GM18505 (cell line): ENCODE data around the gene NPHP4.
A peak's percentile ranks its signal among the peaks of the same experiment; 100 is the strongest.
"Not testable (repeated sequence)": the region's sequence is repeated elsewhere in the genome, so short reads cannot be mapped to it uniquely, and the experiment has no call there.

ENCODE experiments used
- ATAC-seq: cut with Tn5 transposase; IDR thresholded peaks from one replicate; pipeline ENCODE4 v1.9.1; 2021; ENCODE audit not compliant: unreplicated experiment
- POLR2A ChIP-seq: IDR thresholded peaks from 4 replicates; pipeline ENCODE4 v1.6.1; 2011; ENCODE audit warnings: borderline replicate concordance; ENCODE audit not compliant: insufficient read depth, insufficient read length; ENCODE audit errors: extremely low read depth

NPHP4 gene

GRCh38 chr1:6028042-6028850 lies 36.0 kb upstream of the NPHP4 start:
- no peak for ATAC-seq
- TF ChIP-seq POLR2A: peak; percentile 26

GRCh38 chr1:6027591-6027990 lies 35.4 kb upstream of the NPHP4 start:
- ATAC-seq: no peak
- no peak for TF ChIP-seq POLR2A

GRCh38 chr1:6026095-6026809 lies 34.0 kb upstream of the NPHP4 start:
- peak; percentile 78 for ATAC-seq
- peak; percentile 94 for TF ChIP-seq POLR2A

GRCh38 chr1:6025269-6026094 lies 33.3 kb upstream of the NPHP4 start:
- TF ChIP-seq POLR2A: no peak
- no peak for ATAC-seq

GRCh38 chr1:6024376-6024775 lies 32.2 kb upstream of the NPHP4 start:
- TF ChIP-seq POLR2A: no peak
- no peak for ATAC-seq

- no peak for ATAC-seq
- no peak for TF ChIP-seq POLR2A
These were observed 31.1 kb upstream of the NPHP4 start for GRCh38 chr1:6023346-6023745.

- ATAC-seq: no peak
These were observed 30.0 kb upstream of the NPHP4 start for GRCh38 chr1:6022193-6022592.

GRCh38 chr1:6019166-6019845 lies 27.1 kb upstream of the NPHP4 start:
- ATAC-seq: no peak
- no peak for TF ChIP-seq POLR2A

More at GRCh38 chr1:6022193-6022592, 30.0 kb upstream of the NPHP4 start:
- TF ChIP-seq POLR2A: no peak

GRCh38 chr1:6017654-6018053 lies 25.4 kb upstream of the NPHP4 start:
- not testable (repeated sequence) for ATAC-seq

- TF ChIP-seq POLR2A: no peak
- no peak for ATAC-seq
These were observed 24.1 kb upstream of the NPHP4 start for GRCh38 chr1:6016191-6016865.

GRCh38 chr1:6014130-6014999 lies 22.1 kb upstream of the NPHP4 start:
- ATAC-seq: no peak
- no peak for TF ChIP-seq POLR2A

- ATAC-seq: no peak
- no peak for TF ChIP-seq POLR2A
These were observed 21.3 kb upstream of the NPHP4 start for GRCh38 chr1:6013491-6013890.
